Type B pancreatic cell (in vitro differentiated cells): Measurements from ENCODE around the gene OMG. TPM values are rescaled to one million over a fixed set of nuclear protein-coding genes. Genes with fewer than 3 reads are reported as not detected.
"Not testable (repeated sequence)": the region's sequence is repeated elsewhere in the genome, so short reads cannot be mapped to it uniquely, and the experiment has no call there.

Experiments used
- DNase-seq: peaks from one replicate; pipeline ENCODE4 v3.0.0; 2021; ENCODE audit warnings: mixed read lengths; ENCODE audit not compliant: unreplicated experiment; ENCODE audit errors: extremely low spot score
- H3K27ac Mint-ChIP-seq: 2 replicates; pipeline ENCODE4 v1.8.0; 2021; ENCODE audit warnings: mild to moderate bottlenecking, mixed read lengths
- H3K27me3 Mint-ChIP-seq: 2 replicates; pipeline ENCODE4 v1.8.0; 2021; ENCODE audit warnings: mixed read lengths
- H3K36me3 Mint-ChIP-seq: 2 replicates; pipeline ENCODE4 v1.8.0; 2021; ENCODE audit warnings: mixed read lengths
- H3K4me1 Mint-ChIP-seq: one replicate; pipeline ENCODE4 v1.8.0; 2021; ENCODE audit warnings: mixed read lengths; ENCODE audit not compliant: unreplicated experiment
- H3K4me3 Mint-ChIP-seq: 2 replicates; pipeline ENCODE4 v1.8.0; 2021; ENCODE audit warnings: mild to moderate bottlenecking, mixed read lengths
- H3K9me3 Mint-ChIP-seq: 2 replicates; pipeline ENCODE4 v1.8.0; 2021; ENCODE audit warnings: mixed read lengths
- total RNA-seq: library from RNA; stranded (reverse); gene quantifications from 2 replicates; pipeline ENCODE4 v1.2.1, GENCODE V29; 2021; ENCODE audit warnings: low replicate concordance
- TF ChIP-seq, protein P1 (sequence below): fragments of 200-600 bp; sonication (generic); conservative IDR thresholded peaks from 2 replicates; pipeline ENCODE4 v1.5.0; 2021; ENCODE audit warnings: antibody characterized with exemption, mild to moderate bottlenecking

OMG gene
- total RNA-seq, 1 donor from 2014 or later: not detected

DNA sequence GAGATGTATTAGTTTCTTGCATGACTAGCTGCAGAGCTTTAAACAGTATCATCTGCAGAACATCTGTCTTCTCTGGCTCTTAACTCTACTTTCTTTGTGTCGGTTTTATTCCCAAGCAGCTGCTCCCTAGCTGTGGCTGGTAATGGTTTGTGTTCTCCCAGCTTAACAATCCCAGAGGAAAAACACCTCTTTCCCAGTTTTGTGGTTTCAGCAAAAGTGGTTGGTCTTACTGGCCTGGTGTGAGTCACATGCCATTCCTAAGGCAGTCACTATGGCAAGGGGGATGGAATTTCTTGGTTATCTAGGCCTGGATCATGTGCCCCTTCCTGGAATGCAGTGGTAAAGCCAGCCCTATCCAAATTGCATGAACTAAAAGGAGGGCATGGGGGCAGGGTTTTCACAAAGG, 27.5 kb downstream of the OMG start:
- H3K4me1 Mint-ChIP-seq: peaks cover 9% of the 10 kb centered on the region
- H3K27me3 Mint-ChIP-seq: no peaks in the 10 kb centered on the region
- TF ChIP-seq, protein P1, sequence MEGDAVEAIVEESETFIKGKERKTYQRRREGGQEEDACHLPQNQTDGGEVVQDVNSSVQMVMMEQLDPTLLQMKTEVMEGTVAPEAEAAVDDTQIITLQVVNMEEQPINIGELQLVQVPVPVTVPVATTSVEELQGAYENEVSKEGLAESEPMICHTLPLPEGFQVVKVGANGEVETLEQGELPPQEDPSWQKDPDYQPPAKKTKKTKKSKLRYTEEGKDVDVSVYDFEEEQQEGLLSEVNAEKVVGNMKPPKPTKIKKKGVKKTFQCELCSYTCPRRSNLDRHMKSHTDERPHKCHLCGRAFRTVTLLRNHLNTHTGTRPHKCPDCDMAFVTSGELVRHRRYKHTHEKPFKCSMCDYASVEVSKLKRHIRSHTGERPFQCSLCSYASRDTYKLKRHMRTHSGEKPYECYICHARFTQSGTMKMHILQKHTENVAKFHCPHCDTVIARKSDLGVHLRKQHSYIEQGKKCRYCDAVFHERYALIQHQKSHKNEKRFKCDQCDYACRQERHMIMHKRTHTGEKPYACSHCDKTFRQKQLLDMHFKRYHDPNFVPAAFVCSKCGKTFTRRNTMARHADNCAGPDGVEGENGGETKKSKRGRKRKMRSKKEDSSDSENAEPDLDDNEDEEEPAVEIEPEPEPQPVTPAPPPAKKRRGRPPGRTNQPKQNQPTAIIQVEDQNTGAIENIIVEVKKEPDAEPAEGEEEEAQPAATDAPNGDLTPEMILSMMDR: no peak
- peak overlapping the region; percentile 68 for H3K27ac Mint-ChIP-seq
- no peak overlapping the region for H3K4me3 Mint-ChIP-seq
- H3K36me3 Mint-ChIP-seq: peaks cover 48% of the 10 kb centered on the region
- DNase-seq: no peak
- H3K9me3 Mint-ChIP-seq: no peaks in the 10 kb centered on the region

DNA sequence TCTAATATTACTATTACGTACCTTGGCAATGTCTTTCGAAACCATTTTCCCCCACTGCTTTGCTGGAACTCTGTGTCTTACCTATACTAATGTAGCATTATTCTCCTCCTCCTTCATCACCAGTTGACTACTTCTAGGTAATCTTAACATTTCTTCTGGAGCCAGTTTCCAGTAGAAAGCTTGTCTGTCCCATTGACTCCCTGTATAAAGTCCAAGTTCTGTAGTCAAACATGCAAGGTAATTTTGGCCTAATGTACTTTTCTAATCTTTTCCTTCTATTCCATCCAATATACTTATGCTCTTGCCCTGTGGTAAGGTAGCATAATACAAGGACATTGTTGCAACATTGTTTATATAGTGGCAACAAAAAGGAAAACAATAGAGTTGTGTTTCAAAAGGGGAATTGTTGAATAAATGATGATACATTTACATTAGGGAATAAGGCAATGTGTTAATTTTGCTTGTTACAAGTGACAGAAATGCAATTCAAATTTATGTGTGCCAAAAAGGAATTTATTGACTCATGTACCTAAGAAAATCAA, 27.9 kb downstream of the OMG start:
- TF ChIP-seq, protein P1: no peak
- no peaks in the 10 kb centered on the region for H3K9me3 Mint-ChIP-seq
- H3K27me3 Mint-ChIP-seq: no peaks in the 10 kb centered on the region
- peaks cover 9% of the 10 kb centered on the region for H3K4me1 Mint-ChIP-seq
- peaks cover 43% of the 10 kb centered on the region for H3K36me3 Mint-ChIP-seq
- peak overlapping the region; percentile 68 for H3K27ac Mint-ChIP-seq
- DNase-seq: no peak
- H3K4me3 Mint-ChIP-seq: no peak overlapping the region

GRCh38 chr17:31266042-31266441, 31.0 kb downstream of the OMG start:
- no peak overlapping the region for H3K27ac Mint-ChIP-seq
- H3K27me3 Mint-ChIP-seq: no peaks in the 10 kb centered on the region
- peaks cover 6% of the 10 kb centered on the region for H3K4me1 Mint-ChIP-seq
- TF ChIP-seq, protein P1: peak; percentile 19
- no peaks in the 10 kb centered on the region for H3K9me3 Mint-ChIP-seq
- no peak overlapping the region for H3K4me3 Mint-ChIP-seq
- peaks cover 38% of the 10 kb centered on the region for H3K36me3 Mint-ChIP-seq
- DNase-seq: no peak

DNA sequence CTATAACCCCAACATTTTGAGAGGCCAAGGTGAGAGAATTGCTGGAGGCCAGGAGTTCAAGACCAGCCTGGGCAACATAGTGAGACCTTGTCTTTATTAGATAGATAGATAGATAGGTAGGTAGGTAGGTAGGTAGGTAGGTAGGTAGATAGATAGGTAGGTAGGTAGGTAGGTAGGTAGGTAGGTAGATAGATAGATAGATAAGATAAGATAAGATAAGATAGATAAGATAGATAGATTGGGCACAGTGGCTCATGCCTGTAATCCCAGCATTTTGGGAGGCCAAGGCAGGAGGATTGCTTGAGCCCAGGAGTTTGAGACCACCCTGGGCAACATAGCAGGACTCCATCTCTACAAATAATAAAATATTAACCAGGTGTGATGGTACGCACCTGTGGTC, 34.1 kb downstream of the OMG start:
- peaks cover 26% of the 10 kb centered on the region for H3K36me3 Mint-ChIP-seq
- not testable (repeated sequence) for H3K4me1 Mint-ChIP-seq, DNase-seq, H3K27ac Mint-ChIP-seq, H3K27me3 Mint-ChIP-seq, H3K9me3 Mint-ChIP-seq, H3K4me3 Mint-ChIP-seq

DNA sequence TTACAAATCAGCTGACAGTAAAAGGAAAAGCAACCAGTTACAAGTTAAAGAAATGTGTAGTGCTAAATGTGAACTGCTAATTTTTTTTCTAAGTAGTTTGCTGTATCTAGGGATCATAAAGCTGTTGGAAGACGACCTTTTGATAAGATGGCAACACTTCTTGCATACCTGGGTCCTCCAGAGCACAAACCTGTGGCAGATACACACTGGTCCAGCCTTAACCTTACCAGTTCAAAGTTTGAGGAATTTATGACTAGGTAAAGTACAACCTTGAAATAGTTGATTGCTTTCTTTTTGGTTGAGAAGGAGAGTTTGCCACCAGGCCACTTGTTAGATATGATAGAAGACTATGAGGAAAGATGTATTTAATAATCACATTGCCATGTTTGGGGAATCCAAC, 35.4 kb downstream of the OMG start:
- no peaks in the 10 kb centered on the region for H3K27me3 Mint-ChIP-seq
- no peaks in the 10 kb centered on the region for H3K9me3 Mint-ChIP-seq
- H3K27ac Mint-ChIP-seq: no peak overlapping the region
- H3K4me3 Mint-ChIP-seq: no peak overlapping the region
- no peaks in the 10 kb centered on the region for H3K4me1 Mint-ChIP-seq
- H3K36me3 Mint-ChIP-seq: peaks cover 14% of the 10 kb centered on the region
- no peak for DNase-seq
- TF ChIP-seq, protein P1: no peak

DNA sequence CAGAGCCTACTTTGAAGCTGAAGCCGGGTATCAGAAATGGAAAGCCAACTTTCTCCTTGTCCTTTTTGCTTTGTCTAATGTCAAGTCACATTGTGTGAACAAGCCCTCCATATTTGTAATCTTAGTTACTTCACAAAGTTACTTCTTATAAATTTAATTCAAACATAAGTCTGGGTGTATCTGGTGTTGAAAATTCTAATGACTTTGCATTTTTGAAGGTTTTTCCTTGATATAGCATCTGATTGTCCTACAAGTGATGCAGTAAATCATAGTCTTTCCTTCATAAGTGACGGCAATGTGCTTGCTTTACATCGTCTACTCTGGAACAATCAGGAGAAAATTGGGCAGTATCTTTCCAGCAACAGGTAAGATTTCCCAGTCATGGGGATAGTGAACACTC, 36.9 kb downstream of the OMG start:
- peaks cover 9% of the 10 kb centered on the region for H3K36me3 Mint-ChIP-seq
- no peak overlapping the region for H3K4me3 Mint-ChIP-seq
- no peaks in the 10 kb centered on the region for H3K27me3 Mint-ChIP-seq
- H3K27ac Mint-ChIP-seq: no peak overlapping the region
- TF ChIP-seq, protein P1: no peak
- no peak for DNase-seq
- H3K9me3 Mint-ChIP-seq: no peaks in the 10 kb centered on the region
- no peaks in the 10 kb centered on the region for H3K4me1 Mint-ChIP-seq
